ENCODE results near the gene FAM209B. TPM values are rescaled to one million over a fixed set of nuclear protein-coding genes. Genes with fewer than 3 reads are reported as not detected.
A peak's percentile ranks its signal among the peaks of the same experiment; 100 is the strongest.

The FAM209B gene
- total RNA-seq, 1 donor from 2014 or later: not detected

- no peak for TF ChIP-seq CTCF (IDR thresholded peaks at IDR 0.05)
- no peak for TF ChIP-seq POLR2AphosphoS5 (IDR thresholded peaks at IDR 0.05; ENCODE audit: insufficient read depth in 1 of 2, low read depth in 1 of 2)
- no peak for TF ChIP-seq POLR2A (IDR thresholded peaks at IDR 0.05)
- intact Hi-C loops (cut with DNase I): no loop called here
- H3K9me3 ChIP-seq: no peaks in the 10 kb centered on the region
- H3K36me3 ChIP-seq: no peaks in the 10 kb centered on the region
- no peak for DNase-seq (ENCODE audit: extremely low spot score in 2 of 2)
- H3K4me3 ChIP-seq: no peak overlapping the region
- H3K27me3 ChIP-seq: no peaks in the 10 kb centered on the region
- H3K4me1 ChIP-seq: no peaks in the 10 kb centered on the region
- H3K27ac ChIP-seq: no peak overlapping the region
These were observed 37.8 kb downstream of the FAM209B start for GRCh38 chr20:56570832-56571231.

GRCh38 chr20:56572172-56572571, 39.1 kb downstream of the FAM209B start:
- no peak for TF ChIP-seq POLR2AphosphoS5 (IDR thresholded peaks at IDR 0.05; ENCODE audit: insufficient read depth in 1 of 2, low read depth in 1 of 2)
- no peak for TF ChIP-seq POLR2A (IDR thresholded peaks at IDR 0.05)
- TF ChIP-seq CTCF (IDR thresholded peaks at IDR 0.05): no peak
- H3K36me3 ChIP-seq: no peaks in the 10 kb centered on the region
- H3K4me3 ChIP-seq: no peak overlapping the region
- H3K4me1 ChIP-seq: no peaks in the 10 kb centered on the region
- H3K27me3 ChIP-seq: no peaks in the 10 kb centered on the region
- no peak for DNase-seq (ENCODE audit: extremely low spot score in 2 of 2)
- H3K9me3 ChIP-seq: no peaks in the 10 kb centered on the region
- H3K27ac ChIP-seq: no peak overlapping the region
- intact Hi-C loops (cut with DNase I): no loop called here

GRCh38 chr20:56573986-56574385, 40.9 kb downstream of the FAM209B start:
- Histone ChIP-seq H3K4me1 (no peaks in the 10 kb centered on the region), H3K9me3 (no peaks in the 10 kb centered on the region), H3K27me3 (no peaks in the 10 kb centered on the region), H3K36me3 (no peaks in the 10 kb centered on the region), H3K4me3 (no peak overlapping the region), H3K27ac (no peak overlapping the region)
- DNase-seq (ENCODE audit: extremely low spot score in 2 of 2): no peak
- no peak for TF ChIP-seq POLR2A (IDR thresholded peaks at IDR 0.05)
- TF ChIP-seq POLR2AphosphoS5 (IDR thresholded peaks at IDR 0.05; ENCODE audit: insufficient read depth in 1 of 2, low read depth in 1 of 2): no peak
- TF ChIP-seq CTCF (IDR thresholded peaks at IDR 0.05): no peak
- intact Hi-C loops (cut with DNase I): no loop called here

GRCh38 chr20:56574531-56575142, 41.6 kb downstream of the FAM209B start:
- Histone ChIP-seq H3K36me3 (no peaks in the 10 kb centered on the region), H3K27me3 (no peaks in the 10 kb centered on the region), H3K4me3 (no peak overlapping the region), H3K9me3 (no peaks in the 10 kb centered on the region), H3K27ac (no peak overlapping the region), H3K4me1 (no peaks in the 10 kb centered on the region)
- intact Hi-C loops (cut with DNase I): no loop called here
- no peak for DNase-seq (ENCODE audit: extremely low spot score in 2 of 2)
- TF ChIP-seq POLR2AphosphoS5 (IDR thresholded peaks at IDR 0.05; ENCODE audit: insufficient read depth in 1 of 2, low read depth in 1 of 2) (peak; percentile 25 to 64), CTCF (IDR thresholded peaks at IDR 0.05) (no peak)

DNA sequence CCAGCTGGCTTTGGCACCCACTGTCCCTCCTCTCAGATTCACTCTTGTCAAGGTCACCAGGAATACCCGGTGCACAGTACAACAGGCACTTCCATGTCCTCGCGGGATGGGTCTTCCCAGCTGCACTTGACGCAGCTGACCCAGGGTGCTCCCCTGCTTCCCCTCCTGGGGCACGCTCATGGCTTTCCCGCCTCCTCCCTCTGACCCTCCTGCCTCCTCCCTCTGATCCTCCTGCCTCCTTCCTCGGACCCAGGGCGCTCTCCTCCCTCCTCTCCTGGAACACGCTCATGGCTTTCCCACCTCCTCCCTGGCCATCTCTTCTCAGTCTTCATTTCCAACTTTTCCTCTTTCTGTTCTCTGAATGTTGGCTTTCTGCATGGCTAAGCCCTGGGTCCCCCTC, 42.1 kb downstream of the FAM209B start:
- intact Hi-C loops (cut with DNase I): no loop called here
- no peak for DNase-seq (ENCODE audit: extremely low spot score in 2 of 2)
- no peaks in the 10 kb centered on the region for H3K4me1 ChIP-seq
- no peaks in the 10 kb centered on the region for H3K27me3 ChIP-seq
- H3K9me3 ChIP-seq: no peaks in the 10 kb centered on the region
- no peak overlapping the region for H3K27ac ChIP-seq
- H3K4me3 ChIP-seq: no peak overlapping the region
- TF ChIP-seq POLR2A (IDR thresholded peaks at IDR 0.05): no peak
- no peak for TF ChIP-seq POLR2AphosphoS5 (IDR thresholded peaks at IDR 0.05; ENCODE audit: insufficient read depth in 1 of 2, low read depth in 1 of 2)
- TF ChIP-seq CTCF (IDR thresholded peaks at IDR 0.05): no peak
- no peaks in the 10 kb centered on the region for H3K36me3 ChIP-seq
